BJ (cell line): ENCODE data around the gene TMEM273. TPM values are rescaled to one million over a fixed set of nuclear protein-coding genes. Genes with fewer than 3 reads are reported as not detected.

Experiments
- CTCF ChIA-PET: fragments of 350-600 bp; formaldehyde crosslinking; extraction: SDS; loops from one replicate; lab custom pipeline; 2021; ENCODE audit warnings: antibody characterized with exemption, inconsistent platforms; lab: Yijun Ruan, JAX
- POLR2A ChIA-PET: fragments of 300-600 bp; sonication (Branson Sonifier 250); formaldehyde crosslinking; extraction: SDS; loops from one replicate; lab custom pipeline; 2021; ENCODE audit warnings: antibody characterized with exemption; lab: Charles Lee
- DNase-seq: peaks from one replicate; pipeline ENCODE4 v3.0.0-alpha.2; 2011; ENCODE audit warnings: low read depth
- H3K27me3 ChIP-seq: 2 replicates; pipeline ENCODE4 v1.6.0; 2011; ENCODE audit warnings: low read length; ENCODE audit not compliant: control insufficient read depth, insufficient read depth
- H3K36me3 ChIP-seq: 2 replicates; pipeline ENCODE4 v1.5.1; 2011; ENCODE audit warnings: low read length; ENCODE audit not compliant: control insufficient read depth, insufficient read depth
- H3K4me3 ChIP-seq: 2 replicates; pipeline ENCODE4 v1.5.1; 2011; ENCODE audit warnings: low read depth, mild to moderate bottlenecking, control low read depth, low read length
- polyA plus RNA-seq: library from polyadenylated mRNA; depleted of rRNA; stranded (reverse); fragments of >200 nt; gene quantifications from 2 replicates; pipeline ENCODE4 v1.2.3, GENCODE V29; 2011
- TF ChIP-seq, protein P1 (sequence below): IDR thresholded peaks from 2 replicates; pipeline ENCODE4 v1.5.1; 2011; ENCODE audit warnings: low read depth, mild to moderate bottlenecking, control low read depth, inconsistent platforms, low read length, moderate library complexity; ENCODE audit not compliant: insufficient read depth

The TMEM273 gene
- polyA plus RNA-seq, 1 experiment: not detected

GRCh38 chr10:49182776-49183175, 5.4 kb downstream of the TMEM273 start:
- Histone ChIP-seq H3K36me3 (no peaks in the 10 kb centered on the region), H3K27me3 (peaks cover 1% of the 10 kb centered on the region), H3K4me3 (no peak overlapping the region)
- POLR2A ChIA-PET: no interaction called here
- no peak for DNase-seq
- CTCF ChIA-PET: no interaction called here
- TF ChIP-seq, protein P1, sequence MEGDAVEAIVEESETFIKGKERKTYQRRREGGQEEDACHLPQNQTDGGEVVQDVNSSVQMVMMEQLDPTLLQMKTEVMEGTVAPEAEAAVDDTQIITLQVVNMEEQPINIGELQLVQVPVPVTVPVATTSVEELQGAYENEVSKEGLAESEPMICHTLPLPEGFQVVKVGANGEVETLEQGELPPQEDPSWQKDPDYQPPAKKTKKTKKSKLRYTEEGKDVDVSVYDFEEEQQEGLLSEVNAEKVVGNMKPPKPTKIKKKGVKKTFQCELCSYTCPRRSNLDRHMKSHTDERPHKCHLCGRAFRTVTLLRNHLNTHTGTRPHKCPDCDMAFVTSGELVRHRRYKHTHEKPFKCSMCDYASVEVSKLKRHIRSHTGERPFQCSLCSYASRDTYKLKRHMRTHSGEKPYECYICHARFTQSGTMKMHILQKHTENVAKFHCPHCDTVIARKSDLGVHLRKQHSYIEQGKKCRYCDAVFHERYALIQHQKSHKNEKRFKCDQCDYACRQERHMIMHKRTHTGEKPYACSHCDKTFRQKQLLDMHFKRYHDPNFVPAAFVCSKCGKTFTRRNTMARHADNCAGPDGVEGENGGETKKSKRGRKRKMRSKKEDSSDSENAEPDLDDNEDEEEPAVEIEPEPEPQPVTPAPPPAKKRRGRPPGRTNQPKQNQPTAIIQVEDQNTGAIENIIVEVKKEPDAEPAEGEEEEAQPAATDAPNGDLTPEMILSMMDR: no peak

DNA sequence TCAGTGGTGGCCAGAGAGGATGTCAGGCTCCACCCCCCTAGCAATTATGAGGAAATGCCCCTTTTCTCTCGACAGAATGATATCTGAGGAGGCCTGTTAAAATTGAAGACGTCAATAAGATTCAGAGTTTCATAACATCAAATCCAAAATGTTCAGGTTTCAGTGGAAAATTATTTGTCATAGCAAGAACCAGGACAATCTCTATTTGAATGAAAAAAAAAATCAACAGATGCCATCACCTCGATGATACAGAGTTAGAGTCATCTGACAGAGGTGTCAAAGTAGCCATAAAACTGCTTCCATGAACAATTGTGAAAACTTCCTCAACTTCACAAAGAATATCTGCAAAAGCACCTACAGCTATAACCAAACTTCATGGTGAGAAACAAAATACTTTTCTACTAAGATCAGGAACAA, 7.7 kb downstream of the TMEM273 start:
- TF ChIP-seq, protein P1: no peak
- ChIA-PET CTCF (no interaction called here), POLR2A (no interaction called here)

GRCh38 chr10:49179699-49180443, 8.3 kb downstream of the TMEM273 start:
- CTCF ChIA-PET: interaction anchor here (0.8 to 0.9 kb wide), 2 partner anchors 106 to 413 kb away, joined by 3 read pairs; no protein-coding TSS in a partner anchor
- Histone ChIP-seq H3K36me3 (no peaks in the 10 kb centered on the region), H3K27me3 (no peaks in the 10 kb centered on the region; the same call in none of the 2 replicates), H3K4me3 (no peak overlapping the region)
- DNase-seq: no peak
- TF ChIP-seq, protein P1: no peak
- POLR2A ChIA-PET: no interaction called here

More for the DNA sequence above, 7.7 kb downstream of the TMEM273 start:
- DNase-seq: no peak
- Histone ChIP-seq H3K36me3 (no peaks in the 10 kb centered on the region), H3K4me3 (no peak overlapping the region), H3K27me3 (no peaks in the 10 kb centered on the region; the same call in none of the 2 replicates)

DNA sequence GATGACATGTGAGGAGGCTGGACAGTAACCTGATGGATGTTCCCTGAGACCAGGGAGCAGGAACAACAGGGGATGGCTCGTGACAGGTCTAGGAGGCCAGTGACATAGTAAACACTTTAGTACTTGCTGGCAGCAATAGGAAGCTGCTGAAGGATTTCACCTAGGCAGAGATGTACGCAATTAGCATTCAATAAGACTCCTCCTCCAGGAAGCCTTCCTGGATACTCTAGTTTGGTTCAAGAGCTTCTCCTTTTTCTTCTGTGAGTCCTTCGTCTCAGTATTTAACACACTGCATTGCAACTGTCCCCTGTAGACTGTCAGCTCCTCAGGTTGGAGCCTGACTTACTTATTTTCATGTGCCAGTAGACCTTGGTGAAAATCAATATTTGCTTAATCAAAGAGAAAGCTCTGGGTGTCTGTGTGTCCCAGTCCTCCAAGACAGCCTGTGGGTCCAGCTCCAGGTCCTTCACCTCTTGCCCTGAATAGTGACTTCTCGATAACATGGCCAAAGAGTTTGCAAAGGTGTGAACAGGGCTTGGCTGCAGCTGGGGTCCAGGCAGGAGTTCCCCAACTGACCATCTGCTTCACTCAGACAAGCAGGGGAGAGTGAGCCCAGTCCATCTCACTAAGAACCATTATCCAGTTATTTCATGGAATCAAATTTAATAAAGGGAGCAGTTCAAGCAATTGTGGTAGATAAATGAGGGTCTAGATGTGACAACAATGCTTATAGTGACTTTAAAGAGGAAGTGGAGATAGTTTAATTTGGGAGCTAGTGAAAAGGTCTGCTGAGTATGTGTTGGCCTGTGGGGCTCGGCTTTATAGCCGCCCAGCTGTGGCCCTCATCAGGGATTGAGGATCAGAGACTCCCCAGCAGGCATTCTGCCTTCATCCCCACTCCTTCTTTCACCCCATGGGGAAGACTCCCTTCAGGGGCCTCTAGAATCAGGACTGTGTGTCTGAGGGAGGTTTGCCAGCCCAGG, 9.4 kb downstream of the TMEM273 start:
- no peaks in the 10 kb centered on the region for H3K36me3 ChIP-seq
- no peak overlapping the region for H3K4me3 ChIP-seq
- TF ChIP-seq, protein P1: no peak
- no peaks in the 10 kb centered on the region; the same call in none of the 2 replicates for H3K27me3 ChIP-seq
- ChIA-PET POLR2A (no interaction called here), CTCF (interaction anchor here (0.8 to 0.9 kb wide), 2 partner anchors 105 to 414 kb away, joined by 3 read pairs; no protein-coding TSS in a partner anchor)
- no peak for DNase-seq
